ENCODE results near the gene PCDH9.

Gene PCDH9

DNA sequence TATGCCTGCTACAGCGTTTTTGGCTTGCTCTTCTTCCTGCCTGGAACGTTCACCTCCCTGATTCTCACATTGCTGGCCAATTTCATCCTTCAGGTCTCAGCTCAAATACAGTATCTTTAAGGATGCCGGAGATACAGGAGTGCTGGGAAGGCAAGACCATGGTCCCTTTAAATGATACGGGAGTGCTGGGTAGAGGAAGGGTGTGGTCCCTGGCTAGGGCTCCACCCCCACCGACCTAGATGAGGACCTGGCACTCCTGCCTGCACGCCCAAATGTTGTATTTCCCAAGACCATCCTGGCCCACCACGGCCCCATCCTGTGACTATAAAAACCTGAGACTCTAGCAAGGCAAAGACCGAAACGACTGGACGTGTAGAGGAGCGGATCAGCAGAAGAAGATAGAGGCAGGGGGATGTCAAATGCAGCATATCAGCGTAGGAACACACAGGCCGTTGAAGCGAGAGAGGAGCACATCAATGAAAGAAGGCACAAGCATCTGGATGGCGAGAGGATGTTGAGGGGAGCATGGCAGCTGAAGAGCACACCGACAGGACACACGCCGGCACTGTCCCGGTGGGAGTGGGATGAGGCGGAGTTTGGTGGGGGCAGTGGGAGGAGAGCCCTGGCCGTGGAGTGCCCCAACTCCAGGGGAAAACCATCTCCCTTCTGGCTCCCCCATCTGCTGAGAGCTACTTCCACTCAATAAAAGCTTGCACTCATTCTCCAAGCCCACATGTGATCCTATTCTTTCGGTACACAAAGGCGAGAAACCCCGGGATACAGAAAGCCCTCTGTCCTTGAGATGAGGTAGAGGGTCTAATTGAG is 74.0 kb downstream of the PCDH9 start:
- Histone ChIP-seq H2BK15ac (ENCODE audit: low read depth, poor library complexity, severe bottlenecking) (no peak overlapping the region), H3K4me2 (ENCODE audit: low read length, poor library complexity, severe bottlenecking) (no peak overlapping the region), H3K23ac (ENCODE audit: low read length in 2 of 2) (no peak overlapping the region), H3K79me1 (replicated peaks; ENCODE audit: low read length, poor library complexity, severe bottlenecking) (no peaks in the 10 kb centered on the region), H2AK5ac (ENCODE audit: low read length, severe bottlenecking) (no peak overlapping the region), H3K36me3 (ENCODE audit: control insufficient read depth in 1 of 2, insufficient read depth in 2 of 2, low read depth in 1 of 2, low read length in 2 of 2) (no peaks in the 10 kb centered on the region), H3K27me3 (ENCODE audit: control insufficient read depth in 1 of 2, insufficient read depth in 1 of 2, low read length in 2 of 2) (no peaks in the 10 kb centered on the region), H2AFZ (ENCODE audit: low read depth, low read length) (no peak overlapping the region), H3K27ac (ENCODE audit: low read length, poor library complexity, severe bottlenecking) (no peak overlapping the region), H3K4ac (ENCODE audit: low read depth in 1 of 2, low read length in 2 of 2) (no peak overlapping the region), H3K9ac (ENCODE audit: low read length) (no peak overlapping the region), H2BK12ac (ENCODE audit: low read length in 2 of 2) (no peak overlapping the region), H4K91ac (ENCODE audit: low read length) (no peak overlapping the region), H2BK120ac (ENCODE audit: low read depth, low read length) (no peak overlapping the region), H3K14ac (ENCODE audit: low read length in 2 of 2) (no peak overlapping the region), H4K8ac (ENCODE audit: low read length) (no peak overlapping the region), H2BK5ac (ENCODE audit: low read depth, low read length, poor library complexity, severe bottlenecking) (no peak overlapping the region), H3K4me1 (ENCODE audit: control insufficient read depth, insufficient read depth, low read depth, low read length) (no peaks in the 10 kb centered on the region), H3K18ac (ENCODE audit: low read depth in 1 of 2, low read length in 2 of 2) (no peak overlapping the region), H3K4me3 (ENCODE audit: insufficient read depth in 1 of 2, low read depth in 1 of 2, low read length in 2 of 2) (no peak overlapping the region), H3K9me3 (ENCODE audit: control insufficient read depth, low read length) (no peaks in the 10 kb centered on the region)
- 96% methylated on average over 24 of the region's 24 CpGs for WGBS
- no peak for DNase-seq

- no peaks in the 10 kb centered on the region for H3K4me1 ChIP-seq (ENCODE audit: control insufficient read depth, insufficient read depth, low read depth, low read length)
Measured at GRCh38 chr13:67152085-67152484, 78.1 kb downstream of the PCDH9 start.

DNA sequence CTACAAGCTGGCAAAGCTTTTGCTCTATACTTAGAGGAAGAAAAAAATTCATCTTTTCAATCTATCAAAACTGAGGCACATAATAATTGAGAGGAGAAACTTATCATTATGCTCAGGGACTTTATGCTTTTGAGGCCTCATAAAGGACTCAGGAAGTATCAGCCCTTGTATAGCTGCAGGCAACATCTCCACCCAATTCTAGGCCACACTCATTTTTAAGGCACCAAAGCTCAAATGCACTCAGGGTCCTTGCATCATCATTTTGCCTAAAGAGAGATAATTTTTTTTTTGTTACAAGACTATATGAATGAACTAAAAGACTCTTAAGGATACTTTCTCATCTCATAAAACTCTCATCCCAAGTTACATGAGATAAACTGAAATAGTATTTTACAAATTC is 78.5 kb downstream of the PCDH9 start:
- Histone ChIP-seq H3K23ac (ENCODE audit: low read length in 2 of 2) (no peak overlapping the region), H3K9me3 (ENCODE audit: control insufficient read depth, low read length) (no peaks in the 10 kb centered on the region), H3K18ac (ENCODE audit: low read depth in 1 of 2, low read length in 2 of 2) (no peak overlapping the region), H3K9ac (ENCODE audit: low read length) (no peak overlapping the region), H3K4me1 (ENCODE audit: control insufficient read depth, insufficient read depth, low read depth, low read length) (no peaks in the 10 kb centered on the region), H3K4me2 (ENCODE audit: low read length, poor library complexity, severe bottlenecking) (no peak overlapping the region), H4K91ac (ENCODE audit: low read length) (no peak overlapping the region), H3K4ac (ENCODE audit: low read depth in 1 of 2, low read length in 2 of 2) (no peak overlapping the region), H2AFZ (ENCODE audit: low read depth, low read length) (no peak overlapping the region), H3K27me3 (ENCODE audit: control insufficient read depth in 1 of 2, insufficient read depth in 1 of 2, low read length in 2 of 2) (no peaks in the 10 kb centered on the region), H2BK120ac (ENCODE audit: low read depth, low read length) (no peak overlapping the region), H3K14ac (ENCODE audit: low read length in 2 of 2) (no peak overlapping the region), H2BK12ac (ENCODE audit: low read length in 2 of 2) (no peak overlapping the region), H4K8ac (ENCODE audit: low read length) (no peak overlapping the region), H2AK5ac (ENCODE audit: low read length, severe bottlenecking) (no peak overlapping the region), H3K36me3 (ENCODE audit: control insufficient read depth in 1 of 2, insufficient read depth in 2 of 2, low read depth in 1 of 2, low read length in 2 of 2) (no peaks in the 10 kb centered on the region), H3K79me1 (replicated peaks; ENCODE audit: low read length, poor library complexity, severe bottlenecking) (no peaks in the 10 kb centered on the region), H3K27ac (ENCODE audit: low read length, poor library complexity, severe bottlenecking) (no peak overlapping the region), H3K4me3 (ENCODE audit: insufficient read depth in 1 of 2, low read depth in 1 of 2, low read length in 2 of 2) (no peak overlapping the region), H2BK5ac (ENCODE audit: low read depth, low read length, poor library complexity, severe bottlenecking) (no peak overlapping the region), H2BK15ac (ENCODE audit: low read depth, poor library complexity, severe bottlenecking) (no peak overlapping the region)
- no peak for DNase-seq

More at GRCh38 chr13:67152085-67152484, 78.1 kb downstream of the PCDH9 start:
- no peak overlapping the region for H3K23ac ChIP-seq (ENCODE audit: low read length in 2 of 2)
- no peaks in the 10 kb centered on the region for H3K27me3 ChIP-seq (ENCODE audit: control insufficient read depth in 1 of 2, insufficient read depth in 1 of 2, low read length in 2 of 2)
- H3K9ac ChIP-seq (ENCODE audit: low read length): no peak overlapping the region
- H3K9me3 ChIP-seq (ENCODE audit: control insufficient read depth, low read length): no peaks in the 10 kb centered on the region
- H3K4ac ChIP-seq (ENCODE audit: low read depth in 1 of 2, low read length in 2 of 2): no peak overlapping the region
- H3K4me2 ChIP-seq (ENCODE audit: low read length, poor library complexity, severe bottlenecking): no peak overlapping the region
- H4K91ac ChIP-seq (ENCODE audit: low read length): no peak overlapping the region
- no peak overlapping the region for H4K8ac ChIP-seq (ENCODE audit: low read length)
- no peak overlapping the region for H2BK15ac ChIP-seq (ENCODE audit: low read depth, poor library complexity, severe bottlenecking)
- H3K79me1 ChIP-seq (replicated peaks; ENCODE audit: low read length, poor library complexity, severe bottlenecking): no peaks in the 10 kb centered on the region
- H3K18ac ChIP-seq (ENCODE audit: low read depth in 1 of 2, low read length in 2 of 2): no peak overlapping the region
- no peak overlapping the region for H2BK120ac ChIP-seq (ENCODE audit: low read depth, low read length)
- no peak overlapping the region for H3K14ac ChIP-seq (ENCODE audit: low read length in 2 of 2)
- no peak overlapping the region for H3K27ac ChIP-seq (ENCODE audit: low read length, poor library complexity, severe bottlenecking)
- H2AFZ ChIP-seq (ENCODE audit: low read depth, low read length): no peak overlapping the region
- H2BK12ac ChIP-seq (ENCODE audit: low read length in 2 of 2): no peak overlapping the region
- no peaks in the 10 kb centered on the region for H3K36me3 ChIP-seq (ENCODE audit: control insufficient read depth in 1 of 2, insufficient read depth in 2 of 2, low read depth in 1 of 2, low read length in 2 of 2)
- no peak overlapping the region for H3K4me3 ChIP-seq (ENCODE audit: insufficient read depth in 1 of 2, low read depth in 1 of 2, low read length in 2 of 2)
- no peak overlapping the region for H2BK5ac ChIP-seq (ENCODE audit: low read depth, low read length, poor library complexity, severe bottlenecking)
- no peak for DNase-seq
- no peak overlapping the region for H2AK5ac ChIP-seq (ENCODE audit: low read length, severe bottlenecking)
- WGBS: 95% methylated on average over 2 of the region's 2 CpGs

GRCh38 chr13:67150608-67151007 is 79.5 kb downstream of the PCDH9 start:
- Histone ChIP-seq H4K91ac (ENCODE audit: low read length) (no peak overlapping the region), H3K4me3 (ENCODE audit: insufficient read depth in 1 of 2, low read depth in 1 of 2, low read length in 2 of 2) (no peak overlapping the region), H3K18ac (ENCODE audit: low read depth in 1 of 2, low read length in 2 of 2) (no peak overlapping the region), H3K9ac (ENCODE audit: low read length) (no peak overlapping the region), H3K23ac (ENCODE audit: low read length in 2 of 2) (no peak overlapping the region), H2BK12ac (ENCODE audit: low read length in 2 of 2) (no peak overlapping the region), H2AFZ (ENCODE audit: low read depth, low read length) (no peak overlapping the region), H3K27me3 (ENCODE audit: control insufficient read depth in 1 of 2, insufficient read depth in 1 of 2, low read length in 2 of 2) (no peaks in the 10 kb centered on the region), H3K27ac (ENCODE audit: low read length, poor library complexity, severe bottlenecking) (no peak overlapping the region), H2BK120ac (ENCODE audit: low read depth, low read length) (no peak overlapping the region), H3K79me1 (replicated peaks; ENCODE audit: low read length, poor library complexity, severe bottlenecking) (no peaks in the 10 kb centered on the region), H3K4ac (ENCODE audit: low read depth in 1 of 2, low read length in 2 of 2) (no peak overlapping the region), H3K4me2 (ENCODE audit: low read length, poor library complexity, severe bottlenecking) (no peak overlapping the region), H2BK15ac (ENCODE audit: low read depth, poor library complexity, severe bottlenecking) (no peak overlapping the region), H2AK5ac (ENCODE audit: low read length, severe bottlenecking) (no peak overlapping the region), H4K8ac (ENCODE audit: low read length) (no peak overlapping the region), H3K4me1 (ENCODE audit: control insufficient read depth, insufficient read depth, low read depth, low read length) (no peaks in the 10 kb centered on the region), H3K9me3 (ENCODE audit: control insufficient read depth, low read length) (no peaks in the 10 kb centered on the region), H2BK5ac (ENCODE audit: low read depth, low read length, poor library complexity, severe bottlenecking) (no peak overlapping the region), H3K36me3 (ENCODE audit: control insufficient read depth in 1 of 2, insufficient read depth in 2 of 2, low read depth in 1 of 2, low read length in 2 of 2) (no peaks in the 10 kb centered on the region), H3K14ac (ENCODE audit: low read length in 2 of 2) (no peak overlapping the region)
- 93% methylated on average over 1 of the region's 1 CpG for WGBS
- no peak for DNase-seq
